Cardiac septum (tissue), 1 donor: Measurements from ENCODE around the gene NBPF14. TPM values are rescaled to one million over a fixed set of nuclear protein-coding genes. Genes with fewer than 3 reads are reported as not detected.

Experiments
- total RNA-seq: library from RNA; stranded (reverse); fragmentation: NEBNext Ultra II Directional; extraction: Animal tissue kit (Norgen Biotek cat#: 25700); gene quantifications from one replicate; pipeline ENCODE4 v1.2.1, GENCODE V29; 2021
- donor health status: DM: no; HTN: no; CAD: no.

The NBPF14 gene
- total RNA-seq, 1 donor from 2014 or later, result 11.9 TPM

Other genes with a start within 250 kb of the NBPF14 start
- not detected for gene PPIAL4G, start 112.7 kb downstream of the NBPF14 start, total RNA-seq
- not detected for gene NUDT4B, start 152.8 kb upstream of the NBPF14 start, total RNA-seq
- gene PDE4DIP, start 248.4 kb upstream of the NBPF14 start, total RNA-seq, result 3,632 TPM